IPS-11a (cell line): ENCODE measurements around the gene TOMM6.
"Not testable (repeated sequence)": the region's sequence is repeated elsewhere in the genome, so short reads cannot be mapped to it uniquely, and the experiment has no call there.

Experiments used
- H3K4me3 ChIP-seq: one replicate; pipeline ENCODE4 v1.5.1; 2013; ENCODE audit warnings: low read depth, low read length, control low read depth

Gene TOMM6

GRCh38 chr6:41759905-41760579 lies 27.5 kb upstream of the TOMM6 start:
- H3K4me3 ChIP-seq = no peak overlapping the region

- H3K4me3 ChIP-seq = no peak overlapping the region
These were observed 24.0 kb upstream of the TOMM6 start for GRCh38 chr6:41763470-41763869.

- not testable (repeated sequence) for H3K4me3 ChIP-seq
These were observed 21.3 kb upstream of the TOMM6 start for GRCh38 chr6:41766043-41766664.

GRCh38 chr6:41767112-41767833 lies 20.2 kb upstream of the TOMM6 start:
- no peak overlapping the region for H3K4me3 ChIP-seq

GRCh38 chr6:41768545-41769308 lies 18.8 kb upstream of the TOMM6 start:
- H3K4me3 ChIP-seq = no peak overlapping the region

- H3K4me3 ChIP-seq = no peak overlapping the region
These were observed 18.1 kb upstream of the TOMM6 start for GRCh38 chr6:41769376-41769775.

- no peak overlapping the region for H3K4me3 ChIP-seq
These were observed 17.0 kb upstream of the TOMM6 start for GRCh38 chr6:41770381-41771057.

- H3K4me3 ChIP-seq = no peak overlapping the region
These were observed 16.2 kb upstream of the TOMM6 start for GRCh38 chr6:41771058-41771983.

- no peak overlapping the region for H3K4me3 ChIP-seq
These were observed 12.7 kb upstream of the TOMM6 start for GRCh38 chr6:41774841-41775240.

GRCh38 chr6:41775293-41775882 lies 12.1 kb upstream of the TOMM6 start:
- no peak overlapping the region for H3K4me3 ChIP-seq

- no peak overlapping the region for H3K4me3 ChIP-seq
These were observed 9.8 kb upstream of the TOMM6 start for GRCh38 chr6:41777551-41778285.

- H3K4me3 ChIP-seq = no peak overlapping the region
These were observed 8.6 kb upstream of the TOMM6 start for GRCh38 chr6:41778895-41779294.

GRCh38 chr6:41779336-41779735 lies 8.2 kb upstream of the TOMM6 start:
- H3K4me3 ChIP-seq = peak overlapping the region; percentile 71

- H3K4me3 ChIP-seq = peak within 1 kb of the TSS; percentile 71
These were observed 7.5 kb upstream of the TOMM6 start, which contains the start of gene FRS3 for GRCh38 chr6:41779788-41780550. Gene FRS3 (minus strand): TSS chr6:41779900. CDS start chr6:41776987, 2,913 bp downstream.

- H3K4me3 ChIP-seq = peak within 1 kb of the TSS; percentile 71
These were observed 6.7 kb upstream of the TOMM6 start, which contains the start of gene PRICKLE4 for GRCh38 chr6:41780551-41781365. Gene PRICKLE4 (plus strand): TSS chr6:41780782. CDS start chr6:41783474, 2,692 bp downstream.

- H3K4me3 ChIP-seq = no peak overlapping the region
These were observed 6.1 kb upstream of the TOMM6 start for GRCh38 chr6:41781366-41781730.
